ENCODE data around the gene PEF1. TPM values are rescaled to one million over a fixed set of nuclear protein-coding genes. Genes with fewer than 3 reads are reported as not detected.

PEF1 gene
- total and polyA plus RNA-seq, 2 of the 8 experiments (the other 6 are each of a cell fraction or from before 2014, with no cell fraction given) = 35.2 to 69.2 TPM

GRCh38 chr1:31580513-31580870 is 64.2 kb downstream of the PEF1 start (continued):
- TF ChIP-seq SIRT6 (IDR thresholded peaks at IDR 0.05; ENCODE audit: low read length) = no peak
- TF ChIP-seq EGR1 (IDR thresholded peaks at IDR 0.05; ENCODE audit: borderline replicate concordance, low read depth, low read length) = no peak
- TF ChIP-seq ATF3 (IDR thresholded peaks at IDR 0.05; ENCODE audit: insufficient read depth, low read depth, low read length) = no peak
- no peak for TF ChIP-seq SP2 (IDR thresholded peaks at IDR 0.05; ENCODE audit: low read length)
- TF ChIP-seq KDM4A (IDR thresholded peaks at IDR 0.05; ENCODE audit: low read depth, low read length, severe bottlenecking) = no peak
- TF ChIP-seq E2F6 (IDR thresholded peaks at IDR 0.05) = no peak
- no peak for TF ChIP-seq HDAC2 (IDR thresholded peaks at IDR 0.05; ENCODE audit: borderline replicate concordance in 1 of 2, low read depth in 2 of 2, low read length in 2 of 2)

Other genes with a start within 250 kb of the PEF1 start
- 30.8 and 31.4 TPM in 2 replicates for gene SERINC2, start 231.7 kb downstream of the PEF1 start, total RNA-seq (2021; fragmentation: NEBNext Ultra II Directional; extraction: Animal tissue kit (Norgen Biotek cat#: 25700))
- 60.0 and 97.0 TPM in 2 replicates for gene SERINC2, start 231.7 kb downstream of the PEF1 start, polyA plus RNA-seq (2011; rRNA removed)
- gene TINAGL1, start 68.4 kb downstream of the PEF1 start, total RNA-seq (2021; fragmentation: NEBNext Ultra II Directional; extraction: Animal tissue kit (Norgen Biotek cat#: 25700)) = 9.7 and 11.2 TPM in 2 replicates
- 21.7 and 24.2 TPM in 2 replicates for gene TINAGL1, start 68.4 kb downstream of the PEF1 start, polyA plus RNA-seq (2011; rRNA removed)
- gene HCRTR1, start 27.2 kb downstream of the PEF1 start, total RNA-seq (2021; fragmentation: NEBNext Ultra II Directional; extraction: Animal tissue kit (Norgen Biotek cat#: 25700)) = 0.35 and 0.44 TPM in 2 replicates
- 0.39 and 0.61 TPM in 2 replicates for gene HCRTR1, start 27.2 kb downstream of the PEF1 start, polyA plus RNA-seq (2011; rRNA removed)
- gene COL16A1, start 59.1 kb upstream of the PEF1 start, total RNA-seq (2021; fragmentation: NEBNext Ultra II Directional; extraction: Animal tissue kit (Norgen Biotek cat#: 25700)) = 7.9 and 10.5 TPM in 2 replicates
- gene COL16A1, start 59.1 kb upstream of the PEF1 start, polyA plus RNA-seq (2011; rRNA removed) = 2.0 and 3.4 TPM in 2 replicates
- gene ADGRB2, start 119.5 kb upstream of the PEF1 start, total RNA-seq (2021; fragmentation: NEBNext Ultra II Directional; extraction: Animal tissue kit (Norgen Biotek cat#: 25700)) = 25.8 and 26.2 TPM in 2 replicates
- 15.6 and 29.0 TPM in 2 replicates for gene ADGRB2, start 119.5 kb upstream of the PEF1 start, polyA plus RNA-seq (2011; rRNA removed)
- 1.8 and 2.0 TPM in 2 replicates for gene SPOCD1, start 171.1 kb upstream of the PEF1 start, total RNA-seq (2021; fragmentation: NEBNext Ultra II Directional; extraction: Animal tissue kit (Norgen Biotek cat#: 25700))
- gene SPOCD1, start 171.1 kb upstream of the PEF1 start, polyA plus RNA-seq (2011; rRNA removed) = 2.9 and 4.2 TPM in 2 replicates